ENCODE data around the gene CAND2.
"Not testable (repeated sequence)": the region's sequence is repeated elsewhere in the genome, so short reads cannot be mapped to it uniquely, and the experiment has no call there.

CAND2 gene

DNA sequence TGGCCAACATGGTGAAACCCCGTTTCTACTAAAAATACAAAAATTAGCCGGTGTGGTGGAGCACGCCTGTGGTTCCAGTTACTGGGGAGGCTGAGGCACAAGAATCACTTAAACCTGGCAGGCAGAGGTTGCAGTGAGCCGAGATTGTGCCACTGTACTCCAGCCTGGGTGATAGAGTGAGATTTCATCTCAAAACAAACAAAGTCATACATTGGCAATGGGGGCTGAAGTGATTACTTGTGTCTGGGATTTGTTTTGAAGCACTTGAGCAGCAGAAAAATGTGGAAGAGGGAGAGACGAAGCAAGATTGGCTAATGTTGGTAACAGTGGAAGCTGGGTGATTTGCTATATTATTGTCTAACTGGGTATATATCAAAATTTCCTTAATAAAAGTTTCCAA is 24.0 kb upstream of the CAND2 start:
- no peak for DNase-seq

DNA sequence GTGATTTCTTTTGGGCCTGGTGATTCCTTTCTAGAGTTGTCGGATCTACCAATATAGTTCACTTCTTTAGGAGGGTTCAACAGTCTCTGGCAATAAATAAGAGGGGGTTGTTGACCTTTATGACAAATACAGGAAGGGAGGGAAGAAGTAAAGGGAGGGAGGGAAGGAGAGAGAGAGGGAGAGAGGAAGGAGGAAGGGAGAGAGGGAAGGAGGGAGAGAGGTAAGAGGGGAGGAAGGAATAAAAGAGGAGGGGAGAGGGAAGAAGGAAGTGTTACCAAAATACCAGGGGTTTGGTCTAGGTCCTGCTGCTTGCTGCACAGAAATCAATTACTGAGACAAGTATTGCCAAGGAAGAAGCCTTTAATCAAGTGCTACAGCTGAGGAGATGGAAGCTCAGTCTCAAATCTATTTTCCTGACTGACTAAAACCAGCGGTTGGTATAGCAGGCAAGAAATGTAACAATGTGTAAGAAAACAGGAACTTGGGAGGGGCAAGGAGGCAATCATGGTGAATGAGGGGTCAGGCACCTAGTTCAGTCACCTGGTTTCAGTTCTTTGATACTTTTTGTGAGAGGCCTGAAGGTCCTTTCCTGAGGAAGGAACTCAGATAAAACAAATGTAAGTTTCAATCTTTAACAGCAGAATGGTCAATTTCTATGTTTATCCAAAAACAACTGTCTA is 23.3 kb upstream of the CAND2 start:
- DNase-seq, result no peak

DNA sequence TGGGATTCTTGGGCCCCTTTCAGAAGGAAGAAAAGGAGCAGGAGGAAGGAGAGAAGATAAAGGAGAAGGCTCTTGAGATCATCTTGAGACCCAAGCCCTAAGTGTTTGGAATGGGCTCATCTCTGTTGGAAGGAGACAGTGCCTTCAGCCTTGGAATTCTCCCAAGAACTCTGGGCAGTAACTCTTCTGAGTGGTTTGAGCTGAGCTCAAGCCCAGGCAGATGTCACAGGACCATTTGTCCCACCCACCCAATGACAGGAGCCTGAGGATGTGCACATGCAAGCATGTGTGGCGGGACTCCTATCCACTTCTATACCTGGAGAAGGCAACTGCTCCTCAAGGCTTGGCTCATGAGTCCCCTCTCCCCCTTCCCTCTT is 22.8 kb upstream of the CAND2 start:
- DNase-seq, result no peak

DNA sequence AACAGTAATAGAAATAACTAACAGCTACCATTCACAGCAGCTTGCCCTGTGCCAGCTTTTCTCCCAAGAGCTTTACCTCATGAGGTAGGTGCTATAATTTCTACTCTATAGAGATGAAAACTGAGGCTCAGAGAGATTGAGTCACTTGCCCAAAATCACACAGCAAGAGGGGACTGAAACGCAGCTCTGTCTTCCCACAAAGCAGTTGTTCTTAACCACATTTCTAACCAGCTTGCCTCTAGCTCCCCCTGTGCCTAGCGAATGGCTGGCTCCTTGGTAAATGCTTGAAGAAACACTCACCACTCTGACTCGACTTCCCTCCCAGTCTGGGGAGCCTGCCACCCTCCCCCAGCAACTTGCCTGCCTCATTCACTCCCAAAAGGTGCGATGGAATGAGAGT is 21.9 kb upstream of the CAND2 start:
- DNase-seq, result no peak

- no peak for DNase-seq
Observed at GRCh38 chr3:12775226-12775625, 21.3 kb upstream of the CAND2 start.

DNA sequence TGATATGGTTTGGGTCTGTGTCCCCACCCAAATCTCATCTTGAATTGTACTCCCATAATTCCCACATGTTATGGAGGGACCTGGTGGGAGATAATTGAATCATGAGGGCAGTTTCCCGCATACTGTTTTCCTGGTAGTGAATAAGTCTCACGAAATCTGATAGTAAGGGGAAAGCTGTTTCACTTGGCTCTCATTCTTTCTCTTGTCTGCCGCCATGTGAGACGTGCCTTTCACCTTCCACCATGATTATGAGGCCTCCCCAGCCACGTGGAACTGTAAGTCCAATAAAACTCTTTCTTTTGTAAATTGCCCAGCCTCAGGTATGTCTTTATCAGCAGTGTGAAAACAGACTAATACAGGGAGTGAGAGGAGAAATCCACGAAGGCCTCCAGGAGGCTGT is 20.5 kb upstream of the CAND2 start:
- DNase-seq, result not testable (repeated sequence)

- DNase-seq, result no peak
Observed at GRCh38 chr3:12777171-12777570, 19.3 kb upstream of the CAND2 start.

DNA sequence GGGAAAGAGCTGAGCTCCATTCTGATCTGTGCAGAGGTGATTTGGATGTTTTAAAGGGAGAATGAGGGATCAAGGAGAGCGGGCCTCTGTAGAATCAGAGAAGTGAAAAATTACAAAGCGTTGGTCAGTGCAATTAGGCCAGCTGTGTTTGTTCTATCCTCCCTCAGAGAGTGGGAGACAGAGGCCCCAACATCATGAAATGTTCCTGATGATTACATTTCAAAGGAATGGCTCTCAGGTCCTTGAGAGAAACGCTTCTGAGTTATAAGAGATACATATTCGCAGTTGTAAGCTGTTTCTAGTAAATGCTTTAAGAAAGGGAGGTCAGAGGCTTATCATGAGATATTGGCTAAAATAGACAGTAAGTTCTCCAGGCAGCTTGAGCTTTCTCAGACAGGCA is 15.7 kb upstream of the CAND2 start:
- peak in 2 of 3 experiments; percentile 16 to 65 for DNase-seq

GRCh38 chr3:12782172-12782815 is 14.2 kb upstream of the CAND2 start:
- no peak for DNase-seq

GRCh38 chr3:12785096-12785495 is 11.4 kb upstream of the CAND2 start:
- DNase-seq, result no peak

GRCh38 chr3:12787346-12787745 is 9.1 kb upstream of the CAND2 start:
- not testable (repeated sequence) for DNase-seq

- DNase-seq, result not testable (repeated sequence)
Observed at GRCh38 chr3:12787967-12788690, 8.4 kb upstream of the CAND2 start.

- no peak for DNase-seq
Observed at GRCh38 chr3:12791430-12791829, 5.0 kb upstream of the CAND2 start.

DNA sequence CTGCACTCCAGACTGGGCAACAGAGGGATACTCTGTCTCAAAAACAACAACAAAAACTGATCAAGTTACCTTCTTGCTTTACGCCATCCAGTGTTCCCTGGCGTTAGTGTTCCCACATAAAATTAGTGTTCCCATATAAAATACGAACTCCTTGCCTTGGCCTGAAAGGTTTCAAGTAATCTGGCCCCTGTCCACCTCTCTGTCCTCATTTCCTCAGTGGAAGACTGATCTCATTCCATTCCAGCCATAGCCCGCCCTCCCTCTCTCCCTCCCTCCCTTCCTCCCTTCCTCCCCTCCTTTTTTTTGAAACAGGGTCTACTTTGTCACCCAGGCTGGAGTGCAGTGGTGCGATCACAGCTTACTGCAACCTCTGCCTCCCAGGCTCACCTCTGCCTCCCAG is 2.8 kb upstream of the CAND2 start:
- no peak for DNase-seq

DNA sequence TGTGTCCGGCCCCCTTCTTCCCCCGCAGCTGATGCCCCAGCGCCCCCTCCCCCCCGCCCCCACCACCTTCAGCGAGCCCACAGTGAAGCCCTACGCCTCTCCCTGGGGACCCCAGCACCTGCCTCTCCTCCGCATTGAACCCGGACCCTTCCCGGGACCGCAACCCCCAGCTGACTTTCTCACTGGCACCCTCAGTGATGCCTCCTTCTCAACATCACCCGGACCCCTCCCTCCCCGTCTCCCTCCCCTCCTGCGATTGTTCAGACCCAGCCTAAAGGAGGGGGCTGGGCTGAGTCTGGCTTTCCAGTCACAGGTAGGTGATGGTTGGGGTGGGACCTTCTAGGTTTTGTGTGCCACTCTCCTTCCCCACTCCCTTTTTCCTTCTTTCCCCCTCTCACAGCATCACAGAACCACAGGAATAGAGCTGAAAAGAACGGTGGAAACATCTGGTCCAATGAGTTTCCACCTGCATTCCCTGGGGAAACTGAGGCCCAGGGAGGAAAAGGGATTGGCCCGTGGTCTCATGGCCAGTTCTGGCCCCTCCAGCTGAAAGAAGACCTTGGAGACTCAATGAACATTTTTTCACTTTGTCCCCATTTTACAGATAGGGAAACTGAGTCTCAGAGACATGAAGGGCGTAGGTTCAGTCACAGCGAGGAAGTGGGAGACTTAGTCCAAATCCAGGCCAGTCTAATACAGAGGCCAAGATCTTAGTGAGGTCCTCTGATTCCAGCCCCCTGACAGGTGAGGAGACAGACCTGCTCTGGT is 828 bp downstream of the CAND2 start:
- no peak for DNase-seq

GRCh38 chr3:12797892-12798558 is 1.5 kb downstream of the CAND2 start:
- DNase-seq, result no peak

GRCh38 chr3:12798559-12799179 is 2.2 kb downstream of the CAND2 start:
- no peak for DNase-seq

GRCh38 chr3:12799525-12800440 is 3.3 kb downstream of the CAND2 start:
- no peak for DNase-seq

- DNase-seq, result no peak
Observed at GRCh38 chr3:12803371-12803770, 6.9 kb downstream of the CAND2 start.

- no peak for DNase-seq
Observed at GRCh38 chr3:12807066-12807465, 10.6 kb downstream of the CAND2 start.

All from NCI-H1417 (cell line).